ENCODE data around the gene SORL1-AS1.

Gene SORL1-AS1

GRCh38 chr11:121415856-121416255, 36.9 kb downstream of the SORL1-AS1 start:
- H3K9ac ChIP-seq (ENCODE audit: low read length), result no peak overlapping the region
- H2BK5ac ChIP-seq (ENCODE audit: low read depth, low read length, poor library complexity), result no peak overlapping the region
- no CpG with 5 or more reads among the region's 1 CpG for WGBS (ENCODE audit: extremely low coverage, insufficient coverage, insufficient read length)
- H3K14ac ChIP-seq (ENCODE audit: low read length), result no peak overlapping the region
- H3K4ac ChIP-seq (ENCODE audit: low read depth, low read length), result no peak overlapping the region
- no peak overlapping the region for H3K4me3 ChIP-seq (ENCODE audit: low read depth, low read length)
- H2AK5ac ChIP-seq (ENCODE audit: low read length), result no peak overlapping the region
- no peak overlapping the region for H4K12ac ChIP-seq (ENCODE audit: low read depth, low read length)
- no peaks in the 10 kb centered on the region for H3K27me3 ChIP-seq (ENCODE audit: insufficient read depth, low read length)
- H4K8ac ChIP-seq (ENCODE audit: low read depth, low read length), result no peak overlapping the region
- H3K18ac ChIP-seq (ENCODE audit: low read length), result no peak overlapping the region
- no peaks in the 10 kb centered on the region for H3K9me3 ChIP-seq (ENCODE audit: insufficient read depth, low read depth, low read length)
- H2BK12ac ChIP-seq (ENCODE audit: low read length), result no peak overlapping the region
- H3K23ac ChIP-seq (ENCODE audit: low read length), result no peak overlapping the region
- H2BK120ac ChIP-seq (ENCODE audit: insufficient read depth, low read length, poor library complexity), result no peak overlapping the region
- H3K79me2 ChIP-seq (ENCODE audit: control insufficient read depth, insufficient read depth, low read length, poor library complexity), result no peaks in the 10 kb centered on the region
- no peaks in the 10 kb centered on the region for H3K79me1 ChIP-seq (ENCODE audit: low read length)
- no peaks in the 10 kb centered on the region for H3K4me1 ChIP-seq (ENCODE audit: control insufficient read depth in 1 of 2, insufficient read depth in 2 of 2, low read length in 2 of 2)
- no peak overlapping the region for H2AFZ ChIP-seq (ENCODE audit: insufficient read depth, low read length, poor library complexity)
- no peak overlapping the region for H3K4me2 ChIP-seq (ENCODE audit: low read length)
- H3K36me3 ChIP-seq (ENCODE audit: control insufficient read depth in 1 of 2, insufficient read depth in 2 of 2, low read length in 2 of 2), result no peaks in the 10 kb centered on the region
- peak in 1 of 2 donors; percentile 10 for DNase-seq
- no peak overlapping the region for H4K91ac ChIP-seq (ENCODE audit: low read depth, low read length)
- H3K27ac ChIP-seq (ENCODE audit: low read depth, low read length), result no peak overlapping the region

- Histone ChIP-seq H3K79me1 (ENCODE audit: low read length) (no peaks in the 10 kb centered on the region), H3K4me3 (ENCODE audit: low read depth, low read length) (no peak overlapping the region), H4K91ac (ENCODE audit: low read depth, low read length) (no peak overlapping the region), H3K9ac (ENCODE audit: low read length) (no peak overlapping the region), H3K23ac (ENCODE audit: low read length) (no peak overlapping the region), H3K18ac (ENCODE audit: low read length) (no peak overlapping the region), H3K4ac (ENCODE audit: low read depth, low read length) (no peak overlapping the region), H4K8ac (ENCODE audit: low read depth, low read length) (no peak overlapping the region), H2BK120ac (ENCODE audit: insufficient read depth, low read length, poor library complexity) (no peak overlapping the region), H2BK12ac (ENCODE audit: low read length) (no peak overlapping the region), H3K14ac (ENCODE audit: low read length) (no peak overlapping the region), H3K4me1 (ENCODE audit: control insufficient read depth in 1 of 2, insufficient read depth in 2 of 2, low read length in 2 of 2) (no peaks in the 10 kb centered on the region), H2AK5ac (ENCODE audit: low read length) (no peak overlapping the region), H2AFZ (ENCODE audit: insufficient read depth, low read length, poor library complexity) (no peak overlapping the region), H3K9me3 (ENCODE audit: insufficient read depth, low read depth, low read length) (no peaks in the 10 kb centered on the region), H3K79me2 (ENCODE audit: control insufficient read depth, insufficient read depth, low read length, poor library complexity) (no peaks in the 10 kb centered on the region), H2BK5ac (ENCODE audit: low read depth, low read length, poor library complexity) (no peak overlapping the region), H4K12ac (ENCODE audit: low read depth, low read length) (no peak overlapping the region), H3K4me2 (ENCODE audit: low read length) (no peak overlapping the region), H3K36me3 (ENCODE audit: control insufficient read depth in 1 of 2, insufficient read depth in 2 of 2, low read length in 2 of 2) (no peaks in the 10 kb centered on the region), H3K27me3 (ENCODE audit: insufficient read depth, low read length) (no peaks in the 10 kb centered on the region), H3K27ac (ENCODE audit: low read depth, low read length) (no peak overlapping the region)
- no peak for DNase-seq
- no CpG with 5 or more reads among the region's 2 CpGs for WGBS (ENCODE audit: extremely low coverage, insufficient coverage, insufficient read length)
Measured at GRCh38 chr11:121414141-121414913, 38.4 kb downstream of the SORL1-AS1 start.

GRCh38 chr11:121412711-121413415, 39.9 kb downstream of the SORL1-AS1 start:
- Histone ChIP-seq H3K4ac (ENCODE audit: low read depth, low read length) (no peak overlapping the region), H3K9ac (ENCODE audit: low read length) (no peak overlapping the region), H3K4me2 (ENCODE audit: low read length) (no peak overlapping the region), H3K9me3 (ENCODE audit: insufficient read depth, low read depth, low read length) (no peaks in the 10 kb centered on the region), H3K23ac (ENCODE audit: low read length) (no peak overlapping the region), H3K27ac (ENCODE audit: low read depth, low read length) (no peak overlapping the region), H2BK5ac (ENCODE audit: low read depth, low read length, poor library complexity) (no peak overlapping the region), H3K27me3 (ENCODE audit: insufficient read depth, low read length) (no peaks in the 10 kb centered on the region), H3K79me1 (ENCODE audit: low read length) (no peaks in the 10 kb centered on the region), H2BK12ac (ENCODE audit: low read length) (no peak overlapping the region), H4K12ac (ENCODE audit: low read depth, low read length) (no peak overlapping the region), H3K4me3 (ENCODE audit: low read depth, low read length) (no peak overlapping the region), H3K4me1 (ENCODE audit: control insufficient read depth in 1 of 2, insufficient read depth in 2 of 2, low read length in 2 of 2) (no peaks in the 10 kb centered on the region), H2AFZ (ENCODE audit: insufficient read depth, low read length, poor library complexity) (no peak overlapping the region), H4K91ac (ENCODE audit: low read depth, low read length) (no peak overlapping the region), H3K36me3 (ENCODE audit: control insufficient read depth in 1 of 2, insufficient read depth in 2 of 2, low read length in 2 of 2) (no peaks in the 10 kb centered on the region), H3K79me2 (ENCODE audit: control insufficient read depth, insufficient read depth, low read length, poor library complexity) (no peaks in the 10 kb centered on the region), H2AK5ac (ENCODE audit: low read length) (no peak overlapping the region), H3K18ac (ENCODE audit: low read length) (no peak overlapping the region), H4K8ac (ENCODE audit: low read depth, low read length) (no peak overlapping the region), H3K14ac (ENCODE audit: low read length) (no peak overlapping the region), H2BK120ac (ENCODE audit: insufficient read depth, low read length, poor library complexity) (no peak overlapping the region)
- DNase-seq, result no peak
- no CpG with 5 or more reads among the region's 4 CpGs for WGBS (ENCODE audit: extremely low coverage, insufficient coverage, insufficient read length)

GRCh38 chr11:121412000-121412587, 40.7 kb downstream of the SORL1-AS1 start:
- H3K14ac ChIP-seq (ENCODE audit: low read length), result no peak overlapping the region
- H2BK5ac ChIP-seq (ENCODE audit: low read depth, low read length, poor library complexity), result no peak overlapping the region
- H2BK12ac ChIP-seq (ENCODE audit: low read length), result no peak overlapping the region
- no peaks in the 10 kb centered on the region for H3K27me3 ChIP-seq (ENCODE audit: insufficient read depth, low read length)
- H2AFZ ChIP-seq (ENCODE audit: insufficient read depth, low read length, poor library complexity), result no peak overlapping the region
- no peak overlapping the region for H4K12ac ChIP-seq (ENCODE audit: low read depth, low read length)
- H3K36me3 ChIP-seq (ENCODE audit: control insufficient read depth in 1 of 2, insufficient read depth in 2 of 2, low read length in 2 of 2), result no peaks in the 10 kb centered on the region
- H3K18ac ChIP-seq (ENCODE audit: low read length), result no peak overlapping the region
- no peaks in the 10 kb centered on the region for H3K79me1 ChIP-seq (ENCODE audit: low read length)
- DNase-seq, result no peak
- no peak overlapping the region for H3K4me3 ChIP-seq (ENCODE audit: low read depth, low read length)
- H3K4ac ChIP-seq (ENCODE audit: low read depth, low read length), result no peak overlapping the region
- H4K91ac ChIP-seq (ENCODE audit: low read depth, low read length), result no peak overlapping the region
- no CpG with 5 or more reads among the region's 4 CpGs for WGBS (ENCODE audit: extremely low coverage, insufficient coverage, insufficient read length)
- no peaks in the 10 kb centered on the region for H3K4me1 ChIP-seq (ENCODE audit: control insufficient read depth in 1 of 2, insufficient read depth in 2 of 2, low read length in 2 of 2)
- H3K9me3 ChIP-seq (ENCODE audit: insufficient read depth, low read depth, low read length), result no peaks in the 10 kb centered on the region
- H3K9ac ChIP-seq (ENCODE audit: low read length), result no peak overlapping the region
- no peak overlapping the region for H3K23ac ChIP-seq (ENCODE audit: low read length)
- H3K27ac ChIP-seq (ENCODE audit: low read depth, low read length), result no peak overlapping the region
- H3K79me2 ChIP-seq (ENCODE audit: control insufficient read depth, insufficient read depth, low read length, poor library complexity), result no peaks in the 10 kb centered on the region
- H2AK5ac ChIP-seq (ENCODE audit: low read length), result no peak overlapping the region
- H4K8ac ChIP-seq (ENCODE audit: low read depth, low read length), result no peak overlapping the region
- no peak overlapping the region for H3K4me2 ChIP-seq (ENCODE audit: low read length)
- H2BK120ac ChIP-seq (ENCODE audit: insufficient read depth, low read length, poor library complexity), result no peak overlapping the region

Data from trophoblast cell (in vitro differentiated cells and primary cell).